ENCODE results near the gene CDC7. TPM values are rescaled to one million over a fixed set of nuclear protein-coding genes. Genes with fewer than 3 reads are reported as not detected.

The CDC7 gene
- total RNA-seq, 4 donors from 2014 or later, result 1.8 to 2.4 (median 2.1) TPM

DNA sequence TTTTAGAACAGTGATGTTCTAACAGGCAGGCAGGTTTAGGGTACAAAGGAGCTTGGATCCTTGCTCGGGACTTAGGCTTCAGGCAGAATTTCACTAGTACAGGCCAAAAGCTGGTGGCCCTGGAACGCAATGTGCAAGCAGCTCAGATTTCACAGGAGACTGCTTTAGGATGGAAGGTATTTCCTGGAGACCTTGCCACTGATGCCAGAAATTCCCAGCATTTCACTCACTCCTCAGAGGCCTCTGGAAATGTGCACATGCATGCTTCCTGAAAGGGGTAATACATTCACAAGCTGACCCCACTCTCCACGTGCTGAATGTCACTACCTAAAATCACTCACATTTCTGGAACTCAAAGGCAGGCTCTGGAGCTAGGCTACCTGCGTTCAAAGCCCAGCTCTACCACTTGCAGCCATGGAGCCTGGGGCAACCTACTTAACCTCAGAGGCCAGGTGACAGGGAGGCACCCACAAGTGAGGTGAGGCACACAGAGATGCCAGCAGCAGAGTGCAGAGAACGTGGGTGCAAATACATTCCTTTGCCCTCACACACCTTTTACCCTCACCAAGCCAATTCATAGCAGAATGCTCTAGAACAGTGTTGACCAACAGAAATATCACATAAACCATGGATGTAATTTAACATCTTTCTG is 56.5 kb downstream of the CDC7 start:
- TF ChIP-seq, protein P1, sequence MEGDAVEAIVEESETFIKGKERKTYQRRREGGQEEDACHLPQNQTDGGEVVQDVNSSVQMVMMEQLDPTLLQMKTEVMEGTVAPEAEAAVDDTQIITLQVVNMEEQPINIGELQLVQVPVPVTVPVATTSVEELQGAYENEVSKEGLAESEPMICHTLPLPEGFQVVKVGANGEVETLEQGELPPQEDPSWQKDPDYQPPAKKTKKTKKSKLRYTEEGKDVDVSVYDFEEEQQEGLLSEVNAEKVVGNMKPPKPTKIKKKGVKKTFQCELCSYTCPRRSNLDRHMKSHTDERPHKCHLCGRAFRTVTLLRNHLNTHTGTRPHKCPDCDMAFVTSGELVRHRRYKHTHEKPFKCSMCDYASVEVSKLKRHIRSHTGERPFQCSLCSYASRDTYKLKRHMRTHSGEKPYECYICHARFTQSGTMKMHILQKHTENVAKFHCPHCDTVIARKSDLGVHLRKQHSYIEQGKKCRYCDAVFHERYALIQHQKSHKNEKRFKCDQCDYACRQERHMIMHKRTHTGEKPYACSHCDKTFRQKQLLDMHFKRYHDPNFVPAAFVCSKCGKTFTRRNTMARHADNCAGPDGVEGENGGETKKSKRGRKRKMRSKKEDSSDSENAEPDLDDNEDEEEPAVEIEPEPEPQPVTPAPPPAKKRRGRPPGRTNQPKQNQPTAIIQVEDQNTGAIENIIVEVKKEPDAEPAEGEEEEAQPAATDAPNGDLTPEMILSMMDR (IDR thresholded peaks at IDR 0.05; ENCODE audit: low read depth), result no peak

DNA sequence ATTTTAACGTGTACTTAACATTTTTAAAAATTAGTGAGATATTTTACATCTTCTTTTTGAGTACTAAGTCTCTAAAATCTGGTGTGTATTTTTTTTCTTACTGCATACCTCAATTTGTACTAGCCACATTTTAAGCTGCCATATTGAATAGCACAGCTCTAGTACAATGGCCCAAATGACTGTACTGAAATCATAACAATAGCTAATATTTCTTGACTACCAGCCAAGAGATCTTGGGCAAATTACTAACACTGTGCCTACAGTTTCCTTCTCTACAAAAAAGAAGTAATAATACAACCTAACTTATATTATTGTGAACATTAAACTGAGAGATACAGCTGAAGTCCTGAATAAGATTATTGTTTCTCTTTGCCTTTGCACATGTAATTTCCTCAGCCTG is 57.2 kb downstream of the CDC7 start:
- TF ChIP-seq, protein P1 (IDR thresholded peaks at IDR 0.05; ENCODE audit: low read depth), result no peak

DNA sequence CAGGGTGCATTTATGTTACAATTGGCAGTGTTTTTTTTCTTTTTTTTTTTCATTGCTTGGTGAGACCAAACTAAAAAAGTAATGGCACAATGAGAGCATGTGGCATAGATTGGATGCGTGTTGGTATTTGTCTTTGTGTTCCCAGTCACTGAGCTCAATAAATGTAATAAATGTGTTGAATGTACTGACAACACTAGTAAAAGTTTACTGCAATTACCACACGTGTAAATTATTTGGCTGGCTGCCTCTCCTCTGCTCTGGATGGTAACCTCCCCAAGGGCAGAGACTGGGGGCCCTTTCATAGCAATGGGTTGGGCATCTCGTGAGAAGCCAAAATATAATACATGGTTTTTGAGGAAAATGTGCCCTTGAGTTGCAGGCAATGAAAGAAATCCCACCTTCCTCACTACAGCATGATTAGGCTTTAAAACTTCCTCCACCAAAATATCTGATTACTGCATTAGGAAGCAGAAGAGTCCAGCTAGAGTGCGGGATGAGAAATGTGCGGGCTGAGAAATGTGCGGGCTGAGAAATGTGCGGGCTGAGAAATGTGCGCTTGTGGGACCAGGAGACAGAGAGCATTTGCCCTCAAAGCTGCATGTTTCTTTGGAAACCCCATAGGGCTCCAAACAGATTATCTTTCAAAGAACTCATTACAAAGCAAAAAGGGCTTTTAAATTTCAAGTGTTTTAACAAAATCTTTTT is 58.5 kb downstream of the CDC7 start:
- TF ChIP-seq, protein P1 (IDR thresholded peaks at IDR 0.05; ENCODE audit: low read depth), result no peak

DNA sequence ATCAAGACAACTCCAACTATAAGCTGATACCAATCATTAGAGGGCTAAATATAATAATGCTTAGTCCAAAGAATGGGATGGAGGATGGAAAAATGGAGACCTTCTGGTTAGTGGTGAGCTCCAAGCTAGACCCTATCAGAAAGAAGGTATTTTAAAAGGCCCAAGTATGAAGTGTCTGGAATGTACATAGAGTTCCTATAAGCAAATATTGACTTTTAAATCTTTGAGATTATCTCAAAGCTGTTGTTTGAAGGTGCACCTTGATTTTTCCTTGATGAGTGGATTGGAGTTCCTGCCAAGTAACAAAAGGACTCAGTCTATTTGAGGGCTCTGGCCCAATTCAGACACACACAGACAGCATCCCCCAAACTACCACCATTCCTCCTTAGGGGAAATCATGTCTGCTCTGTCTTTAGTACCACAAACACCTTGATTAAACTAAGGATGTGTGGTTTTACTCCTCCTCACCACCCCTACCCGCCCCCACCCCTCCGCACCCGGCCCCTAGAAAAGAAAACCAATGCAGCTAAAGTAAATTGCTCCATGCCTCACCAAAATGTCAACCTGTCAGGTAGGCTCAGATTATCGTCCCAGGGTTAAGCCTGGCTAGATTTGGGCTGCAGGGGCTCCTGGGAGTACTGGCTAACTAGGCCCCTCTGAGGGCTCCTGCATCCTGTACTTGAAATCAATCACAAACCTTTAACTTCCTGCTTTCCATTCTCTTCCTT is 59.4 kb downstream of the CDC7 start:
- TF ChIP-seq, protein P1 (IDR thresholded peaks at IDR 0.05; ENCODE audit: low read depth), result no peak

DNA sequence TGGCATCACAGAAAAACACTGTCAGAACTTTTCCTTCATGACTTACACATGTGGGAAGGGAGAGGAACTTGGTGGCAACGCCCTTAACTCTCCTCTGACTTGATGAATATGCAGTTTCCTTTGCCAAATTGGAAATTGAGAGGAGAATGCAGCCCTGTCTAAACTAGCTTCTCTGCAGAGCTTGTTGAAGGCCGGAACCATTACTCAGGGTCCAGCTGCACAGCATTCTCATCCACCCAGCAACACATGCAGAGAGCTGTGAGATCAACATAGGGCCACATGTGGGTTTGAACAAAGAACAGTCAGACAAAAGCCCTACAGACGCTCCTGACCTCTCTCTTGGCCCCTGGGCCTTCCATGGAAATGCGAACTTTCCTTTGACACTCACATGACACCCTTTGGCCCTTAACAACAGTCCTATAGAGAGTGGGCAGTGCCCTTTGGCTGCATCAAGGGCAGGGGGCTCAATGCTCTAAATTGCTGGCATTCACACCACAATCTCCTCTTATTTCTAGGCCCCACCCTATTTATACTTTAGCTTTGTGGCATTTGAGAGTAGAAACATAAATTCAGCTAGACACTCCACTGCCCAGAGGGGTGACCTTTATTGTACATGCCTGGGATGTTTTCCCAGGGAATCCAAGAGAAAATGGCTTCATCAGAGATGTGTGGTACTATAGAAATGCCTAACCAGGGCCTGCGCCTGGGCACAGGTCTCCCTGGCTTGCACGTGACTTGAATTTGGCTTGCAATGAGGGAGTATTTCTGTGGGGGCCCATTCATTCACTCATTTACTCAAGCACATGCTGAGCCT is 64.4 kb downstream of the CDC7 start:
- TF ChIP-seq, protein P1 (IDR thresholded peaks at IDR 0.05; ENCODE audit: low read depth), result no peak

DNA sequence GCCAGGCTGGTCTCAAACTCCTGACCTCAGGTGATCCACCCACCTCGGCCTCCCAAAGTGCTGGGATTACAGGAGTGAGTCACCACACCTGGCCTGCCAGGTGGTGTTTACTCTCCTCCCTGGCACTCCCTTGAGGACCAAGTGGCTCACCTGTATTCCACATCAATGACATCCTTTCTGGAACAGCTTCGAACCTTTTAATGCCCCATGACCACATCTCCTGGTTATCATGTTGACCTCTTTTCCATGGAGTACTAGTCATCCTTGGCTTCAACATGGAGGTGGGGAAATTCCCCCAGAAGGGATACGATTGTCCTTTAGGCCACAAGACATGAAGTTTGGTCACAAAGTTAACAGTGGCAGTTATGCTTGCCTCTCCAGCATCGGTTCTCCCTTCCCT is 66.9 kb downstream of the CDC7 start:
- TF ChIP-seq, protein P1 (IDR thresholded peaks at IDR 0.05; ENCODE audit: low read depth), result no peak

All from subcutaneous adipose tissue (tissue), 4 donors.